GF-D8 (cell line): Measurements from ENCODE around the gene FEM1A.

Experiments used
- DNase-seq: peaks from one replicate; lab custom pipeline; 2025; lab: John Stamatoyannopoulos, UW

Gene FEM1A

GRCh38 chr19:4849019-4849418 is 57.5 kb downstream of the FEM1A start:
- no peak for DNase-seq
